GM04503 (cell line): Measurements from ENCODE around the gene COL12A1.
A peak's percentile ranks its signal among the peaks of the same experiment; 100 is the strongest.

Experiments
- DNase-seq: peaks from one replicate; pipeline ENCODE4 v3.0.0-alpha.2; 2012; ENCODE audit warnings: low read depth

The COL12A1 gene

DNA sequence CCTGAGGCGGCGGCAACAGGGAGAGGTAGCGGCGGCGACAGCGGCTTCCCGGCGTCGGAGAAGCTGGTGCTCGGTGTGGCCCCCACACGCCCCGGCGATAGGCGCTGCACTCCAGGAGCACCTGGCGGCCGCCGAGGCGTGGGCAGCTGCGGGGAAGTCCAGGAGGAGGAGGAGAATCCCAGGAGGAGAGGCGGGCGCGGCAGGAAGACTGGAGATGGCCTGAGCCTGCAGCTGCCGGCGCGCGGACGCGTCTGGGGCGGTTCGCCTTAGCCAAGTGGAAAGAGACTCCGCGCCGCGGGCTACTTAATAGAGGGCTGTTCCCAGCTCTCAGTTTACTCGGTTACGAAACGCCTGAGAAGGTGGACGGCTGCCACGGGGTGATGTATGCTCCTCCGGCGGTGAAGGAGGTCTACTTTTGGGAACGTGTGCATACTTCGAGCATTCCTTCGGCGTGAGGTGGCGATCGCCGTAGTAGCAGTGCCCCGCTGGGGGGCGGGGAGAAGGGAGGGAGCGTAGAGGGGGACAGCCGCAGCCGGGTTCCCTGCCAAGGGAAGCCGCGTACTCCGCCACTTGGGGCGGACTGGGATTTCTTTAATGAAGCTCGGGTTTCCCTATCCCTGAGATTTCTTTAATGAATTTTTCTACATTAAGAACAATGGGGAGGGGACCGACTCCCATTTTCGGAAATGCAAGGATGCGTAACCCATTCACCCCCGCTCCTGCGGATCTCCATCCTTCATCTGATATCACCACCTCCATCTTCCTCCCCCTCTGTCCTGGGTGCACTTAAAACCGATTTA is at the start of gene COL12A1:
COL12A1 (minus strand) TSS at position 278 of the 800 bp plus-strand sequence. CDS start 3,261 bp downstream, outside the sequence.
- DNase-seq = peak; percentile 97

DNA sequence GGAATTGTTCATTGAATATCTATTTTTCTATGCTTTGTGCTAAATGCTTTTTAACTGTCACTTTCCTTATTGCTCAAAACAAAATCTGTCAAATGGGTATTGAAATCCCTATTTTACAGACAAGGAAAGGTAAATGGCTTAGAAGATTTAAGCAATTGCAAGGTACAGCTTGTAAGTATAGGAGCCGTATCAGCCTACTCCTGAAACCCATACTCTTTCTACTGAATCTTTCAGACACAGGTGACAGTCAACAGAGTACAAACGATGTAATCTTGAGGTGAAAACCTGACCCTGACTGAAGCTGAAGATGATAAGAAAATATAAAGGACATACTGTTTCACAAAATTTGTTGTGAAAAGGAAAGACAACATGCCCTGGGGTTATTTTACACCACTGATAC is 44.7 kb upstream of the COL12A1 start:
- no peak for DNase-seq

DNA sequence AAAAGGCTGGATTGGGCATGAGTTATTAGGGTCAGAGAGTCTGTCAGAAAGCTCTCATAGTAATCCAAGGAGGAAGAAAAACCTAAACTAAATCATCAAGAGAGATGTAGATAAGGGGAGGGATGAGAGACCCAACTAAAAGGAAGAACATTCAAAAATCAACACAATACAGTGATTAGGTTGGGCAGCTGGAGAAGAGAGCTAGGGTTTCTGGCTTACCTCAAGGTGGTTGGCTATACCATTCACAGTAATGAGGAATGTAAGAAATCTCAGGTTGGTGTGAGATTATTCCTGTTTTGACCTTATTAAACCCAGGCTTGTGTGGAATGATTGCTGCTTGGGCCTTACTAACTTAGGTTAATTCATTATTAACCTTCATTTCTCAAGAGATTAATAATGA is 44.0 kb upstream of the COL12A1 start:
- no peak for DNase-seq

DNA sequence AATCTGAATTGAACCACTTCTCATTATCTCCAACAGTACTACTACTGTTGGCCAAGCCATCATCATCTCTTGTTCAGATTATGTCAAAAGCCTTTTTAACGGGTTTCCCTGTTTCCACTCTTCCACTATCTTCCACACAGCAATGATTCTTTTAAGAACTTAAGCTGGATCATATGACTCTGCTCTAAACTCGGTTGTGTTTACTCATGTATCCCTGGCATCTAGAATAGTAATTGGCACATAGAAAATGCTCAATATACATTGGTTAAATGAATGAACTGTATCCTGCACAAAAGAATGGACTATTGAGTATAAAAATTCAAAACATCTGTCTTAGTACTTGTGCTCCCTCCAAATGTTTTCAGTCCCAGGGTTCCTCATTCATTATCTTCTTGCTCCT is 40.5 kb upstream of the COL12A1 start:
- DNase-seq = no peak

DNA sequence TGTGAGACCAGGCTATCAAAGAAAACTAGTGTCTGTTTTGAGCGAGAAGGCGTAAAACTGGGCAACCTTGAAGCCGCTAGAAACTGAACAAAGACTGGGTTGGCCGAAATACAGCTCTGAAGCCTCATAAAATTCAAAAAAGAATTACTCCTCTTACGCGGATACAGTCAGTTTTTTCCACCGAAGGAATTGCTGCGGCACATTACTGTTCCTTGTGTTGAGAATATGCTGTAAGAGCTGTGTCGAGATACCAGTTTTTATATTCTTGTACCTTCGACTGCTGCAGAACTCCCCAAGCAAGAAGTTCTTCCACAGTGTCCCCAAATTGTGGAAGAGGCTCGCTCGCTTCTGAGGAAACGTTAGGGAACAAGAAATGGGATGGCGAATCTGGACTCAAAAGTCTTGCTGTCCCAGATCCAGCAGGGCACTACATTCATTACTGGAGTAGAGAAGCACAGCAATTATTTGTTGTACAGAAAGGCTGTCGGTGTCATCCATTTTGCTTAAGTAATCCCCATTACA is 38.3 kb upstream of the COL12A1 start:
- no peak for DNase-seq

DNA sequence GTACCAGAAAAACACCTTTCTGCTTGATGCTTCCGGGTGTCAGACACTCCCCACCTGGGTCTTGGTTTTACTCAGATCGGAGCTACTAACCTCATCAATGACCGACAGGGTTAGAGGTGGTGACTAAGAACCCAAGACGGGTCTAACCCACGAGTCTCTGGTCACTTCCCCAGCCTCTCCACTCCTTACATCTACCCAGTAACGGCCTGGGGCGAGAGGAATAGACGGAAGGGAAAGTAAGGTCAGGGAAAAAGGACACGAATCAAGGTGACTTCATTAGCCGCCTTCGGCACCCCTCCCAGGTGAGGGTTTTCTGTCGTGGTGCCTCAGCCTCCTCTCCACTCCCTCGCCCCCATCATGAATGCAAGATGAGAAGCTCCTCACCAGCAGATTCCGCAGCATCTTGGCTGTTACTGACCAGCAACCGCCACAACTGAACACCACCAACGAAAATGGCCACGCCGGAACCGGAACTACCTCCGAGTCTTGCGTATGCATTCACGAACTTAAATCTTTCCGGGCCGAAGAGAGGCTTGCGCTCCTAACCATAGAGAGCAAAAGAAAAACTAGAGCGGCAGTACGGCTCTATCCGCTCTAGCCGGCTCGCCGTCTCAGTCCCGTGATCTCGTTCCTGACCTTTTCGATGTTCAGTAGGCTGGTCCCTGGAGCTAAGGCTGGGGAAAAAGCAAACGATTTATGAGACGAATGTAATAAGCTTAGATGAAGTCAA is 37.6 kb upstream of the COL12A1 start, which contains the start of gene COX7A2:
COX7A2 (minus strand) TSS at position 469 of the 730 bp plus-strand sequence; CDS start at position 402, 67 bp downstream.
- DNase-seq = peak; percentile 93

DNA sequence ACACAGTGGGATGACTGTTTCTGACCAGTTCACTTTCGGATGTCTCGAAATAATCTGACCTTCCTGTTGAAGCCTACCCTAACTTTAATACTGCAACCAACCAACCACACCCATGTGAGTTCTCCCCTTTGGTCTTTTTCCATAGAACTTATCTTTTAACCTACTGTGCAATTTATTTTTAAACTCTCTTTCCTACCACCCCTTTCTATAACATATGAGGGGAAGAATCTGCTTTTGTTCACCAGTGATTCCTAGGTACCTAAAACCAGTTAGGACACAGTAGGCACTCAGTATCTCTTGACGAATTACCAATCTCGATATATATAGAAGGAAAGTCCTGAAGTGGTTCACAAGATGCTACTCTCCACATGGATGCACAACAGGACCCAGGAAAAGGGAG is 30.8 kb upstream of the COL12A1 start:
- DNase-seq = no peak

DNA sequence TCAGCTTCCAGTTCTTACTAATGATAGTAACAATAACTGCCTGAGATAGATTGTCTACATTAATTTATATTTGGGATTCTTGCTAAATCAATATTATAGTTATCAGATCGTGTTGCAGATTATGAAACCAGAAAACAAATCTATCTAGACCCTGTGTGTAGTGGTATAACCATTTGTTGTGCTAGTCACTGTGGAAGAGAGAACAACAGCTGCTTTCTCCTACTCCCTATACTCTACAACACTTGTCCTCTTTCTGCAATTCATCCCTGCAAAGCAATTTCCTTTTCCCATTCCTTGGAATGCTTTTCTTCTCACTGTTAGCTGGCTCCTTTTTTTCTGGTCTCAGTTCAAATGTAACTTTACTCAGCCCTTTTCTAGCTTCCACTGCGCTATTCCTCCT is 29.4 kb upstream of the COL12A1 start:
- DNase-seq = no peak

DNA sequence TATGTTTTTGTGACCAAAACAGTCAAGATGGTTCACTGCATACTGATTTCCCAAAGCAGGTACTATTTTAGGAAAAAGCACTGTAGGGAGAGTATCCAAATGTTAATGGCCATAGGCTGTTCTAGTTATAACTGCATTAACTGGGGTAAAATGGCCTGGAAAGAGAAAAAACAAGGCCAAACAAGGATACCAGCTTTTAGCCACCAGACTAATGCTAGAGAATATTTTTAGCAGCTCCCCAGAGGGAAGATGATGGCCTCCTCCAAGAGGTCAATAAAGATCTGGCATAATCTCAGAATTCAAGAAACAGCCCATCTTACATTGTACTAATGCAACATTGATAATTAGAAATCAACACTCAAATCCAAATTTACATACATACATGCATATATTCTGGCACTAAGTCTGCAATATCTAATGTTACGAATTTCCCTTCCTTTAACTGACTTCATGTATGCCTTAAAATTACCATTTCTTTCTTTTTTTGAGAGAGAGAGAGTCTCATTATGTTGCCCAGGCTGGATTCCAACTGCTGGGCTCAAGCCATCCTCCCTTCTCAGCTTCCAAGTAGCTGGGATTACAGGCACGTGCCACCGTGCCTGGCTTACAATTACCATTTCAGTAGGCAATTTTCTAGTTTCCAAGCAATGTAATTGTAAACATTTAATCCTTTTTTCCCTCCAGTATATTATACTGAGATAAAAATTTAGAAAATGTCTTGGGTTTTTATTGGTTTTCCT is 28.4 kb upstream of the COL12A1 start:
- DNase-seq = no peak

DNA sequence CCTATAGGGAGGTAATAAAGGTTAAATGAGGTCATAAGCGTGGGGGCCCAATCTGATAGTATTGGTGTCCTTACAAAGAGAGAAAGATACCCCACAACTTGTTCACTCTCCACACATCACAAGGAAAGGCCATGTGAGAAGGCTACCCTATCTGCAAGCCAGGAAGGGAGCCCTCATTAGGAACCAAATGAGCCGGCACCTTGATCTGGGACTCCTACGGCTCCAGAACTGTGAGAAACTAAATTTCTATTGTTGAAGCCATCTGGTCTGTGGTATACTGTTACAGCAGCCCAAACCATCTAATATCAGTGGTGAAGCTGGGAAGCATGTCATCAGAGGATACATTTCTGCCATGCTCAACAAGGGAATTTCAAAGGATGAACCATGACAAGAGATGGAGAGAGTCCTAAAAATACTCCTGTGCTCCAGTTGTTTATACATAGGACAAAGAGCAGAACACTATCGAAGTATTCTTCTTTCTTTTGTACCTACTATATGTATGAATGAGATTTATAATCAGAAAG is 27.3 kb upstream of the COL12A1 start:
- DNase-seq = no peak

DNA sequence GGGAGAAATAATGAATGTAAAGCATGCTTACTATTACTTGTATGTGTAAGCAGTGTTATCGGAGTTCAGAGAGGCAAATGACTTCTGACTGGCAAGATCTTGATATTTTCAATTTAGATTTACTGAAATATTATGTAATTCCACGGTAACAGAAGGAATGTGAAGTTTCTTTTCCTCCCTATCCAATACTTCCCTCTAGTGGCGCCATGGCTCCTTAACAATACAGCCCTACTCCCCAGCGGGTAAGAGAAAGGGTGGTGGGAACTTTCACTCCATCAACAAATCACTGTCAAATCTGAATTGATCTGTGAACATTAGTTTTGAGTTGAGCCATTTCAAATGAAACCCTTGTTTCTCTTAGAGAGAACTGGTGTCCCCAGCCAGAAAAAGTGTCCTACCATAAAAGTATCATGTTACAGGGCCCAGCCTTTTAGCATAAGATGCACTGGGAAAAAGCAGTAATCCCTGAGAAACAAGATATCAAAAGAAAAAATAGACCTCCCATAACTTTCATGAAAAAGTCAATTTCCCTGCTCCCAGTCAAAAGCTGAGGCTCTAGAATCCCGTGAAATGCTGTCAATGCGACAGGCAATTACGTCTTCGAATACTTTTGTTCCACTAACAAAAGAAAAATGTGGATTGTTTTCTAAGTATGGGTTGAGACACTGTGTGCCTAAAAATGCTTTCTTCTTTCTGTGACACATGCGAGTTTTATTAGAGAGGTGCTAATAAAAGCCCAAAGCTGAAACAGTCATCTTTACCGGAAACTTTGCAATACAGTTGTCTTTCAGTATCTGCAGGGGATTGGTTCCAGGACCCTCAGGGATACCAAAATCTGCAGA is 24.9 kb upstream of the COL12A1 start:
- DNase-seq = peak; percentile 33

DNA sequence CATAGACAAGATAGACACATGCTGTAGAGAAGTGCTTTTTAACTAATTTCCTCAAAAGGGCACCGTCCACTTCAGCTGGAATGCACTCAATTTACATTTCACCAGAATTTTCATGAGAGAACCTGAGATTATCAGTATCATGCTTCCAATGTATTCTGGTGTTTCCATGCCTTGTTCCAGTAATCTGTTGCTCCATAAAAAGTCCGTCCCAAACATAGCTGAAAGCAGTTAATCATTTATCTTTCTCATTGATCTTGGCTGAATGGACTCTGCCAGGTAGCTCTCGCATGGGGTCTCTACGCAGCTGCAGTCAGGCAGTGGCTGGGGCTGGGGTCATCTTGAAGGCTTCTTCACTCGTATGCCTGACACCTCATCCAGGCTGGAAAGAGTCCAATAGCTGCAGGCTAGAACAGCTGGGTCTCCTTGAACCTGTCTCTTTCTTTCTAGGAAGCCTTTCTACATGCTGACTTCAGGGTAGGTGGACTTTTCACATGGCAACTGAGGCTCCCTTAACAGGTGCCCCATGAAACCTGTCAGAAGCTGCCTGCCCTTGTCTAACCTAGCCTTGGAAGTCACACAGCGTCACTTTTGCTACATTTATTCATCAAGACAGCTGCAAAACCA is 18.6 kb upstream of the COL12A1 start:
- no peak for DNase-seq

DNA sequence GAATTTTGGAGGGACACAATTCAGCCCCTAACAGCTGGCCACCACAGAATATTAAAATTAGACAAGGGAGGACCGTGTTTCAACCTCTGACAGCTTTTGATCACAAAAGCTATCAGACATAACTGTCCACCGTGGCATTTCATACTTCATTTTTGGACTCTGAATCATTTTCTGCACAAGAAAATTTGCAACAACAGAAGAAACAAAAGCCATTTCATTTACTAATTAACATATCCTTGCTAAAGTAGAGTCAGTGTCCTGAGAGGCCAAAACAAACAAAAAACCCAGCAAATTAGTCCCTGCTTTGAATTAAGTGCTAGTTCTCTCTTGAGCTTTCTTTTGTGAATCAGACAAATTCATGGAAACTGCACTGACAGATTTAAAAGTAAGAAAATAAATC is 17.6 kb upstream of the COL12A1 start:
- DNase-seq = no peak

DNA sequence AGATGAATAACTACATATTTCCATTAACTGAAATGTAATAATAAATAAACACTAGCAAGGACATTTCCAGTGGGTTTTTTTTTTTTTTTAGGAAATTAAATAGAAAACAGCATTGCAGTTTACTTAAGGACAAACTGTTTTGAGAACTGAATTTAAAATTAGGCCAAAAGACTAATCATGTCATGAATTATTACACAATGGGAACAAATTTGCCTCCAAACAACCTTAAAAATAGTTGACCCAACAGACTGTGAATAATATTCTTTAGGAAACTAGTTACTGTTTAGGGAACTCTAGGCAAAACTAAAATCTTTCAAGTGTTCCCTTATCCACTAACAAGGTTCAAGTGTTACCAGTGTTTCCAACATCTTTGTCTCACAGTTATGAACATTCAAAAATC is 16.4 kb upstream of the COL12A1 start:
- no peak for DNase-seq

DNA sequence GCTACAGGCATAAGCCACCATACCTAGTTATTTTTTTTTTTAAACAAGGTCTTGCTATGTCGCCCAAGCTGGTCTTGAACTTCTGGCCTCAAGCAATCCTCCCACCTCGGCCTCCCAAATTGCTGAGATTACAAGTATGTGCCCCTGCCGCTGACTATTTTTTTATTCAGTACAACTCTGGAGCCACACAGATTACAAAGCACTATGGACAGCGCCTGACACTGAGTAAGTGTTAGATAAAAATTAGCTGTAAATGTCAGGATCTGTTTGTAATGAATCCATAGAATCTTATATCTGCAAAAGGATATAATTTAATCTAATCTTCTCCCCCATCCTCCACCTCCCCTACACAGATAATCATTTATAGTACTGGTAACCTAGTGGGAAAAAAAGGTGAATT is 15.3 kb upstream of the COL12A1 start:
- DNase-seq = no peak

DNA sequence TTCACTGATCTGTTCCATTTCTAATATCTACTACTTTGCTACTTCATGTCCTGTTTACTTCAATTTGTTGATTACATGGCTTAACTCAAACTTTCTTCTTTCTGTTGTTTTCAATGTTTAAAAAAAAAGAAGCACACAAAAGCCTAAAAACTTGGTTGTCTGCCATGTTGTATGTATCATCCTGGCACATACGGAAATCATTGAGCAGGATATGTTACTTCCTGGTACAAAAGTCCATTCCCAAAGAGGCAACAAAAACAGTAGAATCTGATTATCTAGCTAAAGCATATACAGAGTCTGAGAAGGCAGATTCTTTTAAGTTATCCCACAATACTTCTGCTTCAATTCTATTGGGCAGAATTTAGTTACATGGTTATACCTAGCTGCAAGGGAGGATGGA is 14.5 kb upstream of the COL12A1 start:
- no peak for DNase-seq

DNA sequence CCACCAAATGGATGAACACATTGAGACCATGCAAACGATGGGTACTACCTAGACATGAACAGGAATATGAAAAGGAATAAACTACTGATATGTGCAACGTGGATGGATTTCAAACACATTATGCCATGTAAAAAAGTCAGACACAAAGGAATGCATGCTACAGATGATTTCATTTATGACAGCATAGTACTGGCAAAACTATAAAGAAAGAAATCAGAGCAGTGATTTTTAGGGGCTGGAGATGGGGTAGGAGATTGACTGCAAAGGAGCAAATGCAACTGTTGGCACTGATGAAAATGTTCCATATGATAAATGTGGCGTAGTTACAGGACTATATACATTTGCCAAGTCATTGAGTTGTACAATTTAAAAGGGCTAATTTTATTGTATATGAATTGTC is 13.4 kb upstream of the COL12A1 start:
- no peak for DNase-seq

DNA sequence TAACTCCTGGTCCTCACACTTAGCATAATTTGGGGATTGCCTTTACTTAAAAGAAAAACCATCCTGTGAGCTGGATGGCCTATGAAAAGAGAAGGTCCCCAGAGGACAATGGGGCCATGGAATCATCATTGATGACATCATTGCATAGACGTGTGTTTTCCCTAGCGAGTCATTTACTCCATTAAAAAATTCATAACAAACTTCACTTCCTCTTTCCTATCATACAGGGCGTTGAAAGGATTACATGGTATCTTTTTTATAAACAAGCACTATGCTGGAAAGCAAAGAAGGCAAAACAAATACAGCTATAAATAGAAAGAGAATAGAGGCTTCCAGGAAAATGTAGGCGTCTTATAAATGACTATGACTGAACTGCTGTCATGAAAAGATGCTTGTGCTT is 11.3 kb upstream of the COL12A1 start:
- DNase-seq = no peak

DNA sequence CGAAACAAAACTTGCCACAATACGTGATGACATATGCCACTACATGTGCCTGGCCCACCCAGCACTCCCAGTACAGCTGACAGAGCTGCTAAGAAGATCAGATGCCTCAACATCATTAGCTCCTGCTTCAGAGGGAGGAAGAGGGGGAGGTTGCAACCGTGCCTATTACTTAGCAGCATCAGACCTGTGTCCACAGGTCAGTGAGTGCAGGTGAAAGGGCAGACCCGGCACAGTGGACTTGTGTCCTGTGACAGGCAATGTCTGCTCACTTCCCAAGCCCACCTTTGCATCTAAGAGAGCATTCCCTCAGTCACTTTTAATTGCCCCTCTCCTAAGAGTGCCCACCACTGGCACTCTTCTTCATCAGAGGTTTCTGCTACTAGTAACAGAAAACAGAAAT is 9.4 kb upstream of the COL12A1 start:
- no peak for DNase-seq

DNA sequence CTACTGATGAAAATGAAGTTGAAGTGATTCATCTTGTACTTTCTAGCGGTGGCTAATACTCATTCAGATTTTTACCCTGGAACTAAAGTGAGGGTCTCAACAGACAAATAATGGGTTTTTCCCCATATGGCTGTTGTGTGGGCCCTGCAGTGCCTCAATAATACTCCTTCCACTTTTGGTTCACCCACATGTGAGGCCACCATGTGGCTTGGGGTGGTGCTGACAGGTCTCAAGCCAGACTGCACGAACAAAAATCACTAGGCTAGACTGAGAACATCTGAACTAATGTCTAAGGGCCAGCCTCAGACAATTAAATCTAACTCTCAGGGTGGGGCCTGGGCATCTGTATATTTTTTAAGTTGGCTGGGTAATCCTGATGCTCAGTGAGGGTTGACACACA is 7.9 kb upstream of the COL12A1 start:
- no peak for DNase-seq

DNA sequence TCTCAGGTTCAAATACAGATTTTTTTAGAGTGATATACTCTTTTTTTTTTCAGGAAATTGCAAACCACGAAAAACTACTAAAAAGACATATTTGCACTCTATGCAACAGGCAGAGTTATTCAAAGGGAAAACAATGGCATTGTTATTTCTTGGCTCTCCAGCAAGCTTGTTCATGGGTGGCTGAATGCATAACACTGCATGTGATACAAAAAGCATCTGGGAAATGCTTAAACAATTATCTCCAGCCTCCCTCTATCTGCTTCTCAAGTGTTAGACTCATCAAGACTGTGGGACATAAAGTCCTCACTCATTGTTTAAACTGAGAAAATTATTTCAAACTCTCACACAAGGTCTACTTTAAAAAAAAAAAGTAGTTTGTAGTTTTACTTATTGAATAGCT is 7.3 kb upstream of the COL12A1 start:
- DNase-seq = no peak
